ENCODE measurements around the gene UHMK1.

DNA sequence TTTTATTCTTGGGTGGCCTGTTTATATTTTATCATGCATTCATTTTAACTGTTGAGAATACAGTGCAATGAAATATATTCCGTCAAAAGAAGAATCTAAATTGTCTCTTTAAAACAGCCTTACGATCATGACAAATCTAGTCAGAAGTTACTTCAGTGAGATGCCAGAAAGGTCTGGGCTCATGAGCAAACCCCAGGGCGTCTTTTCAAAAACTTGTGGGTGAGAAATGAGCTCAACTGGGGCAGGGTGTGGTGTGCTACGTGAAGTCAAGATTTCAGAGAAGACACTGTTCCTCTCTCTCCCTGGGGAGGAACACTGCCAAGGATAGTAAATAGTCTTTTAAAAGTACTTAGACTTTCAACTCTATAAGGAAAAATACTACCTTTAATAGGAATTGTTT, 50.6 kb downstream of the UHMK1 start:
- no peak for TF ChIP-seq CTCF (conservative IDR thresholded peaks at IDR 0.05)
- no peak for TF ChIP-seq ZFX (IDR thresholded peaks at IDR 0.05)

Measured in C4-2B (cell line).